ENCODE measurements around the gene SLC14A1. TPM values are rescaled to one million over a fixed set of nuclear protein-coding genes. Genes with fewer than 3 reads are reported as not detected.

Gene SLC14A1
- total and polyA plus RNA-seq, 2 donors (not counting 1 experiment from before 2014, with no cell fraction given) = 5.8 to 6.4 TPM

DNA sequence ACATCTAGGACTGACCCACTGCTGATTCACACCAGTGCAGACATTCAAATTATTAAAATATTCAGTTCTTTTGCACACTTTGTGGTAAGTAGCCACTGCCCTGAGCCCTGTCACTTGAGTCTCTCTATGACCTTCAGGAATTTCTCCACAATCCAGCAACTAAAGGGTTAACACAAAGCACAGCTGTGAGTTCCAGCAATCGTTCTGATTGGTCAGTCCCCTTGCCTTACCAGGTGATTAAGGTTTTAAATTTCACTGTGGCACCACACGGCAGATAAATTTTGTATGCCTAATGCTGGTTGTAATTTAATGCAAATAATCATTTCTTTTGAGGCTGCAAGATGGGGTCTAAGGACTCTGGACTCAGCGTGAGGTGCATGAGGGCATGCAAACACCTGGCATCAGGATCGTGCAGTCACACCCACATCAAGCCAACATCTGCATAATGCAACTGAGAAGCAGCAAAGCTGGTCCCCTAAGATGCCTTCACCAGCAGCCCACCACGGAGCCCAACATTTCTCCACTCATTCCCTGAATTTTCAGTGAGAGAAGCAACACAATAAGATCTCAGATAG, 36.6 kb downstream of the SLC14A1 start:
- DNase-seq (no peak), ATAC-seq (ENCODE audit: low read depth) (no peak)
- Histone ChIP-seq H3K4me3 (ENCODE audit: control extremely low read depth in 1 of 5, extremely low read depth in 1 of 5, insufficient read depth in 1 of 5, low read depth in 2 of 5, low read length in 4 of 5) (no peak overlapping the region), H3K4me1 (ENCODE audit: control insufficient read depth in 2 of 2, insufficient read depth in 2 of 2, low read length in 2 of 2) (no peaks in the 10 kb centered on the region), H3K27ac (ENCODE audit: low read length in 2 of 2) (no peak overlapping the region), H3K36me3 (replicated peaks in 1 of 2; ENCODE audit: control extremely low read depth in 1 of 2, control insufficient read depth in 1 of 2, extremely low read depth in 1 of 2, insufficient read depth in 2 of 2, low read length in 1 of 2) (no peaks in the 10 kb centered on the region), H3K4me2 (replicated peaks; ENCODE audit: low read depth, low read length, poor library complexity, severe bottlenecking) (no peak overlapping the region), H4K20me1 (ENCODE audit: control insufficient read depth, insufficient read depth, low read length, poor library complexity, severe bottlenecking) (no peaks in the 10 kb centered on the region), H3K79me2 (ENCODE audit: control insufficient read depth, insufficient read depth, low read length) (no peaks in the 10 kb centered on the region), H2AFZ (ENCODE audit: insufficient read depth, low read depth, low read length, poor library complexity, severe bottlenecking) (no peak overlapping the region), H3K27me3 (replicated peaks in 1 of 4; ENCODE audit: control extremely low read depth in 1 of 4, control insufficient read depth in 3 of 4, insufficient read depth in 4 of 4, low read length in 3 of 4) (peaks cover 0 to 25% (median 15%) of the 10 kb centered on the region in 4 experiments), H3K9ac (ENCODE audit: low read length) (no peak overlapping the region), H3K9me3 (ENCODE audit: control extremely low read depth in 1 of 3, control insufficient read depth in 2 of 3, insufficient read depth in 1 of 3, low read length in 2 of 3) (peaks cover 0 to 6% (median 0%) of the 10 kb centered on the region in 3 donors)
- ChIA-PET CTCF (no interaction called here), POLR2A (no interaction called here)
- WGBS (ENCODE audit: insufficient coverage) = 66% methylated on average over 5 of the region's 5 CpGs
- Mint-ChIP-seq H3K4me3 (no peak overlapping the region), H3K27me3 (peaks cover 38% of the 10 kb centered on the region), H3K4me1 (no peaks in the 10 kb centered on the region), H3K9me3 (ENCODE audit: insufficient read depth) (no peaks in the 10 kb centered on the region), H3K27ac (no peak overlapping the region)
- TF ChIP-seq EZH2 (IDR thresholded peaks at IDR 0.05; ENCODE audit: borderline replicate concordance, insufficient read depth, low read depth, low read length, poor library complexity, severe bottlenecking) = no peak
- TF ChIP-seq, protein P1, sequence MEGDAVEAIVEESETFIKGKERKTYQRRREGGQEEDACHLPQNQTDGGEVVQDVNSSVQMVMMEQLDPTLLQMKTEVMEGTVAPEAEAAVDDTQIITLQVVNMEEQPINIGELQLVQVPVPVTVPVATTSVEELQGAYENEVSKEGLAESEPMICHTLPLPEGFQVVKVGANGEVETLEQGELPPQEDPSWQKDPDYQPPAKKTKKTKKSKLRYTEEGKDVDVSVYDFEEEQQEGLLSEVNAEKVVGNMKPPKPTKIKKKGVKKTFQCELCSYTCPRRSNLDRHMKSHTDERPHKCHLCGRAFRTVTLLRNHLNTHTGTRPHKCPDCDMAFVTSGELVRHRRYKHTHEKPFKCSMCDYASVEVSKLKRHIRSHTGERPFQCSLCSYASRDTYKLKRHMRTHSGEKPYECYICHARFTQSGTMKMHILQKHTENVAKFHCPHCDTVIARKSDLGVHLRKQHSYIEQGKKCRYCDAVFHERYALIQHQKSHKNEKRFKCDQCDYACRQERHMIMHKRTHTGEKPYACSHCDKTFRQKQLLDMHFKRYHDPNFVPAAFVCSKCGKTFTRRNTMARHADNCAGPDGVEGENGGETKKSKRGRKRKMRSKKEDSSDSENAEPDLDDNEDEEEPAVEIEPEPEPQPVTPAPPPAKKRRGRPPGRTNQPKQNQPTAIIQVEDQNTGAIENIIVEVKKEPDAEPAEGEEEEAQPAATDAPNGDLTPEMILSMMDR (IDR thresholded peaks at IDR 0.05) = no peak
- intact Hi-C loops (cut with micrococcal nuclease) = no loop called here

DNA sequence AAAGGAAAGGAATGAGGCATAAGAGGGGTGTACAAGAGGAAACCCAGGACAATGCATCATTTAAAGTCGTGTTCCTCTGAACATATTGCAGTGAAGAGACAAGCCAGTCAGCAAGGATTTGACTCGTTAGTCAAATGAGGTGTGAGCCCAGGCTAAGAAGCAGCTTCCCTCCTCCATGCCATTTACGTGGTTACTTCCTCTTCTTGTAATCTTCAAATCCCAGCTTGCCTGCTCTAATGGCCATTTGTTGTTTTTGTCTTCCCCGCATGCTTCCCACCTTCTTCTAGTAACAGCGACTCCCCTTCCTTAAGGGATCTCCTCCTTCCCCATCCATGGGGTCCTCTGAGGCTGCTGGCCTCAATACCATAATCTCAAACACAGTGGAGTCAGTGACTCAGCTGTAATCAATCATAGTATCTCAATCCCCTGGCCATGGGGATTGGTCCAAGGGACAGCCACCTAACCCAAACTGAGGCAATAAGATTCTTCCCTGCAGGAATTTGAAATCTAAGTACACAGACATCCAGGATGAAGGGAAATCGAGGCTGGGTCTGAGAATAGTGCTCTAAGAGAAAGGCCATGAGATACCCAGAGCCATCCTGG, 37.6 kb downstream of the SLC14A1 start:
- TF ChIP-seq, protein P1 (IDR thresholded peaks at IDR 0.05) = no peak
- TF ChIP-seq EZH2 (IDR thresholded peaks at IDR 0.05; ENCODE audit: borderline replicate concordance, insufficient read depth, low read depth, low read length, poor library complexity, severe bottlenecking) = no peak
- Histone ChIP-seq H2AFZ (ENCODE audit: insufficient read depth, low read depth, low read length, poor library complexity, severe bottlenecking) (no peak overlapping the region), H3K4me3 (ENCODE audit: control extremely low read depth in 1 of 5, extremely low read depth in 1 of 5, insufficient read depth in 1 of 5, low read depth in 2 of 5, low read length in 4 of 5) (no peak overlapping the region), H3K4me2 (replicated peaks; ENCODE audit: low read depth, low read length, poor library complexity, severe bottlenecking) (no peak overlapping the region), H4K20me1 (ENCODE audit: control insufficient read depth, insufficient read depth, low read length, poor library complexity, severe bottlenecking) (no peaks in the 10 kb centered on the region), H3K9me3 (ENCODE audit: control extremely low read depth in 1 of 3, control insufficient read depth in 2 of 3, insufficient read depth in 1 of 3, low read length in 2 of 3) (peaks cover 0 to 6% (median 0%) of the 10 kb centered on the region in 3 donors), H3K27me3 (replicated peaks in 1 of 4; ENCODE audit: control extremely low read depth in 1 of 4, control insufficient read depth in 3 of 4, insufficient read depth in 4 of 4, low read length in 3 of 4) (peaks cover 0 to 20% (median 7%) of the 10 kb centered on the region in 4 experiments), H3K27ac (ENCODE audit: low read length in 2 of 2) (no peak overlapping the region), H3K9ac (ENCODE audit: low read length) (no peak overlapping the region), H3K79me2 (ENCODE audit: control insufficient read depth, insufficient read depth, low read length) (no peaks in the 10 kb centered on the region), H3K36me3 (replicated peaks in 1 of 2; ENCODE audit: control extremely low read depth in 1 of 2, control insufficient read depth in 1 of 2, extremely low read depth in 1 of 2, insufficient read depth in 2 of 2, low read length in 1 of 2) (no peaks in the 10 kb centered on the region), H3K4me1 (ENCODE audit: control insufficient read depth in 2 of 2, insufficient read depth in 2 of 2, low read length in 2 of 2) (no peaks in the 10 kb centered on the region)
- DNase-seq (no peak), ATAC-seq (ENCODE audit: low read depth) (no peak)
- WGBS (ENCODE audit: insufficient coverage) = 18% methylated on average over 5 of the region's 6 CpGs
- no peak overlapping the region for H3K4me3 Mint-ChIP-seq
- no peaks in the 10 kb centered on the region for H3K4me1 Mint-ChIP-seq
- H3K9me3 Mint-ChIP-seq (ENCODE audit: insufficient read depth) = no peaks in the 10 kb centered on the region
- peaks cover 28% of the 10 kb centered on the region for H3K27me3 Mint-ChIP-seq
- POLR2A ChIA-PET = no interaction called here
- CTCF ChIA-PET = no interaction called here
- intact Hi-C loops (cut with micrococcal nuclease) = no loop called here
- H3K27ac Mint-ChIP-seq = no peak overlapping the region
